ENCODE results near the gene COL9A3.

Gene COL9A3

GRCh38 chr20:62796699-62797491, 20.0 kb upstream of the COL9A3 start:
- no peak for DNase-seq (ENCODE audit: low read depth in 2 of 2)

DNA sequence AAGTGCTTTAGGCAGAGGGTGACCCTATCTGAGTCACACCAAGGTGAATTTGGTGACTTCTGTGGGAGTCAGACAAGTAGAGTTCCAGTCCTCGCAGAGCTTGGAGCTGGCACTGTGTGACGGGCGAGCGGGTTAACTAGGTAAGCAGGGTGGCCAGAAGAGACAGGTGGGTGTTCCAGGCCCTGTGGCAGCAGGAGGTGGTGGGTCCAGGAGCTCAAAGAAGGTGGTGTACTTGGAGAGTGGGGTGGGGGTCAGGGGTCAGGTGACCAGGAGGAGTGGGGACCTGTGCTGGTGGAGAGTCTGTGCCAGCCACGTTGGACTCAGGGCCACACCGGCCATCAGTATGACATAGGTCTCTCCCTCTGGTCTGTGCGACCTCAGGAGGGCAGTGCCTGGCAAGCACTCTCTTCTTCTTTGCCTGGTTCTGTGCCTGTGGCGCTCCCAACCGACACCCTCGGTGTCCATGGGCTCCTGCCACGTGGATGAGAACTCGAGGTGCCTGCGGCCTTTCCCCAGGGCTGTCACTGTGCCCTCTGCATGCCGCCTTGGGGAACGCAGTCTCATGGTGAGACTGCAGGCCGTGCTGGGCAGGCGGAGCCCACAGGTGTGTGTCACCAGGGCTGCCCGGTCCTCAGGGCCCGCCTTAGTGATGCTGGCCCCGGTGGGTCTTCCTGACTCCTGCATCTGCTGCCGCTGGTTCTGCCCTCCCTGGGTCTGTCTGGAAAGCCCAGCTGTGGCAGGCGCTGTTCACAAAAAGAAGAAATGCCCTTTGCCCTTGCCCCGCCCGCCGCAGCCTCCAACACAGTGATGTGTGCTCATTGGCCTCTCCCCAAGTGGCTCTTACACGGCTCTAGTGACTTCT, 18.9 kb upstream of the COL9A3 start:
- no peak for DNase-seq (ENCODE audit: low read depth in 2 of 2)

DNA sequence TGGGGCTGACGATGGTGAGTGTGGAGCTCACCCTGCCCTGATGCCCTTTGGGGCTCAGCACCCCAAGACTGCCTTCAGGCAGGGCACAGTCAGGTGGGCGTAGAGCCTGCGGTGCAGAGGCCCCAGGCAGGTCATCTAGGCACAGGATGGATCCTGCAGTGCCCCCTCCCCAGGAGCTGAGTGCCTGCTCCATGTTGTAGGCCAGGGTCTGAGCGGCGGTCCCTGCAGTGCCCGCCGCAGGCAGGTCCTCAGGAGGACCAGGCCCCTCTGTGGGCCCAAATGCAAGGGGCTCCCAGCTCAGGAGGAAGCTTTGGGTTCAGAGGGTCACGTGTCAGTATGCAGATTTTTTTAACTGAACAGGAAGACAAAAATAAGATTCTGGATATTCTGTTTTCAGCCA, 17.8 kb upstream of the COL9A3 start:
- no peak for DNase-seq (ENCODE audit: low read depth in 2 of 2)

DNA sequence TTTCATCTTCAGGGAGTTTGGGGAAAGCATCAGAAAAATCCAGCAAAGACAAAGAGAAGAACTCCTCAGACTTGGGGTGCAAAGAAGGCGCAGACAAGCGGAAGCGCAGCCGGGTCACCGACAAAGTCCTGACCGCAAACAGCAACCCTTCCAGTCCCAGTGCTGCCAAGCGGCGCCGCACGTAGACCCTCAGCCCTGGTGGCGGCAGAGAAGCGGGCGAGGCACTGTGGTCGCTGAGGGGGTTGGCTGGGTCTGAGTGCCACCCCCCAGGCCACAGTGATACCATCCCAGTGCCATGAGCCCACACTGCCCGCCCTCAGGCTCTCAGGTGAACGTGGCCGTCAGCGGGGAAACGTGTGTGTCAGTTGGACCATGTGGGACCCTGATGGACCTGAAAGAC, 17.4 kb upstream of the COL9A3 start:
- DNase-seq (ENCODE audit: low read depth in 2 of 2) = no peak

GRCh38 chr20:62799873-62800272, 17.0 kb upstream of the COL9A3 start:
- DNase-seq (ENCODE audit: low read depth in 2 of 2) = no peak

- DNase-seq (ENCODE audit: low read depth in 2 of 2) = no peak
Measured at GRCh38 chr20:62800314-62801259, 16.3 kb upstream of the COL9A3 start.

- no peak for DNase-seq (ENCODE audit: low read depth in 2 of 2)
Measured at GRCh38 chr20:62801284-62802010, 15.4 kb upstream of the COL9A3 start.

DNA sequence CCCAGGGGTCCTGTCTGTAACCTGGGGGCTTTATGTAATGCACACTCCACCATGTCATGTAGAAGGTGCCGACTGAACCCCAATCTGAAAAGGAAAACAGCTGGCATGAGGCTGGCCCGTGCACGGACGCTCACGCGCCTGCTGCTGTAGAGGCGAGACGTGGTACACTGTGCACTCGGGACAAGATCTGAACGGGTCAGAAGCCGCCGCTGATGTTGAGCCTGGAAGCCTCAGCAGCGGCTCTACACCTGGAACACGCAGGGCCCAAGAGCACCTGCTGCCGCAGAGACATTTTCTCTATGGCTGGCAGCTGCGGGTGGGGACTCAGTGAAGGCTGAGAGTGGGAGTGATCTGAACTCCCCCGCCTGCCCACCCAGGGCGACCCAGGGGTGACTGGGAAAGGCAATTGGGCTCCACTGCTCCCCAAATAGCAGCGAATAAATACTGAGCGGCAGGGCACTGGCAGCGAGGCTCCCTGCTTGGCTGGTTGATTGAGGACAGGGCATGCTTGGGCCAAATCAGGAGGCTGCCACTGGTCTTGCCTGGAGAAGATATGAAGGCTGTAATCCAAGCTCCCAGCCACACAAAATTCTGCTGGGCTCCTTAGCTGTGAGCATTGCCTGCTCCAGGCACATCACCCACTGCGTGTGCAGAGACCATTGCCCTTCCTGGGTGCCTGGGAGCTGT, 14.7 kb upstream of the COL9A3 start:
- no peak for DNase-seq (ENCODE audit: low read depth in 2 of 2)

DNA sequence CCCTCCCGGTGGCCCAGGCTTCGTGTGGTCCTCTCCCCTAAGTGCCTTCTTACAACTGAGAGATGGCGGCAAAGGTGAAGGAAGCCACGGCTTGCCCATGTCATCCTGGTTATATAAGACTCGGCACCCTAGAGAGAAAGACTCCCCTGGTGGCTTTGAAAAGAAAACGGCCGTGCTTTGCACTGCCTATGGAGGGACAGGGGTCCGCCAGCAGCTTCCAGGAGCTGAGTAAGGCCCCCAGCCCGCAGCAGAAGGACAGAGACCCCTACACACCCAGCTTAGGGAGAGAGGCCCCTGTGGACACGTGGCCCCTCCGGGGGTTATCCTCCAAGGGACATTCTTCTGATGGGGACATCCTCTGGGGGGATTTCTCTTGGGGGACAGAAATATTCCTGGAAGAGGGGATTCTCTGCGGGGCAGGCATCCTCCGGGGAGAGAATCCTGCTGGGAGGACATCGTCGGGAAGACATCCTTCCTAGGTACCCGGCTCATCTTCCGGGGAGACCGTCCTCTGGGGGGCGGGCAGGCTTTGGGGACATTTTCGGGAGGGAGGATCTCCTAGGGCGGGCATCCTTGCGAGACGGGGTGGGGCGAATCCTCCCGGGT, 12.7 kb upstream of the COL9A3 start:
- no peak for DNase-seq (ENCODE audit: low read depth in 2 of 2)

GRCh38 chr20:62804627-62805154, 12.2 kb upstream of the COL9A3 start, which contains the start of gene OGFR:
TSS of gene OGFR (plus strand) at chr20:62804835. CDS start at chr20:62804860, 25 bp downstream.
- peak; percentile 57 to 62 for DNase-seq (ENCODE audit: low read depth in 2 of 2)

GRCh38 chr20:62805155-62805710, 11.6 kb upstream of the COL9A3 start:
- peak in 1 of 2 donors; percentile 32 for DNase-seq (ENCODE audit: low read depth in 2 of 2)

DNA sequence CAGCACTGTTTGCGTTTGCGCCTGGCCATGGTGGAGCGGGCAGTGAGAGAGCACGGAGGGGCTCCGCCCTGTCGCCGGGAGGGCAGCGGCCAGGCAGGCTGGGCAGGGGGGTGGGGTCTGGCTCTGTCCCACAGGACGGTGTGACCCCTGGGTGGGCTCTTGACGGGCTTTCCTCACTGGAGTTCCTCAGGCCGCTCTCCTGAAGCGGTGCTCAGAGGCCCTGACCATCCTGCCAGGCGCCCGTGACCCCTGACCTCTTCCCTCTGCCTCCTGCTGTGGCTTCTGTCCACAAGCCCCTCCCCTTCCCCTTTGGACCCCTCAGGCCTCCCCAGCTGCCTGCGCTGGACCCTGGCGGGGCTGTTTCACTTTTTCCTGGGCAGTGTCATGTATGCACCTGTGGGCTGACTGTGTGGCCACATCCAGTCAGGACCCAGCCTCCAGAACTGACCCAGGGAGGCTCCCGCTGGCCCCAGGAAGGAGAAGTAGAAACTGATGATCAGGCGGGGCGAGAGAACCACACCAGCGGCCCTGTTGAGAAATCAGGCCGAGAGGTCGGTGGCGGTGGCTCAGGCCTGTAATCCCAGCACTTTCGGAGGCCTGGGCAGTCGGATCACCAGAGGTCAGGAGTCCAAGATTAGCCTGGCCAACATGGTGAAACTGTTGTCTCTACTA, 11.0 kb upstream of the COL9A3 start:
- no peak for DNase-seq (ENCODE audit: low read depth in 2 of 2)

DNA sequence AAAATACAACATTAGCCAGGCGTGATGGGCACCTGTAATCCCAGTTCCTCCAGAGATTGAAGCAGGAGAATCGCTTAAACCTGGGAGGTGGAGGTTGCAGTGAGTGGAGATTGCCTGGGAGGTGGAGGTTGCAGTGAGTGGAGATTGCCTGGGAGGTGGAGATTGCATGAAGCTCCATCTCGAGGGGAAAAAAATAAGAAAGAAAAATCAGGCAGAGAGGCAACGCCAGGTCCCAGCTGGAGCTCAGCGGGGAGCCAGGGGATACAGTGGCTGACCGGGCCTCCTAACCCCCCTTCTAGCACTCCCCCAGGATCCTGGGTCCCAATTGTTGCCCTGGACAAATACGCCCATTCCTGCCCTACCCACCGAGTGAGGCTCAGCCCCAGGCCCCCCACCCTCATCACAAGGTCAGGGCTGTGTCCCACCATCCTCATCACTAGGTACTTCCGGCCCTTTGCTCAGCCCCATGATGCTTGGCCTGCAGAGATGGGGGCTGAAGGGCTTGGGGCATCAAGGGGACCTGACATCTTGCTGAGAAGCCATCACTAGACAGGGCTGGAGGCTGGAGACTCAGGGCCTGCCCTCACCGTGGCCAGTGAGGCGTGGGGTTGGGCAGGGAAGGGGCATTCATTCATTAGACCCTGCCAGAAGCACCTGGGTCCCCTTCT, 10.3 kb upstream of the COL9A3 start:
- no peak for DNase-seq (ENCODE audit: low read depth in 2 of 2)

DNA sequence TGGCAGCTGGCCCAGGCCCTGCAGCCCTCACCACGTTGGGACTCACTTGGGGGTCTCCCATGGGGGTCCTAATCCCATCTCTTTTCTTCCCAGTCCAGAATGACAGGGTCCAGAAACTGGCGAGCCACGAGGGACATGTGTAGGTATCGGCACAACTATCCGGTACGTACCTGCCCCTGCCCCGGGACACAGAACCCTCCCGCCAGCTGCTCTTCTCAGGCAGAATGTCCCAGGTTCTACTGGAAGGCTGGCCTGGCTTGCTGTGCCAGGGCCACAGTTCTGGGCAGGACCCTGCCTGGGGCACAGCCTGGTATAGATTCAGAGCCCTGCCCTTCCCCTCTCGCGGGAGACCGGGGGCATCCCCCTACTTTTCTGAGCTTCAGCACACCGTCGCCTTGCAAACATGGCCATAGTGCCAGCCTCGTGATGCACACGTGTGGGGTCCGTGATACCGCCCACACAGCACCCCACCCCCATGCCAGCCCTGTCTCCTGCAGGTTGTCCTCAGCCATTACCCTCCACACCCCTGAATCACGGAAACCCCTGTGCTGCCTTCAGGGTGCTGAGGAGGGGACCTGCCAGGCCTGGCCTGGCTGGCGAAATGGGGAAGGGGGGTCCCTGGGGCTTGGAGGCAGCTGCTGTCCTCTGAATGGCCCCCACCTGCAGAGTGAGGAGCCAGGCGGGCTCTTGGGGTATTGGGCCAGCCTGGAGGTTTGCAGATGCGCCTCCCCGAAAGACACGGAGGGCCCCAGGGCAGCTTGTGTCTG, 9.2 kb upstream of the COL9A3 start:
- DNase-seq (ENCODE audit: low read depth in 2 of 2) = no peak

DNA sequence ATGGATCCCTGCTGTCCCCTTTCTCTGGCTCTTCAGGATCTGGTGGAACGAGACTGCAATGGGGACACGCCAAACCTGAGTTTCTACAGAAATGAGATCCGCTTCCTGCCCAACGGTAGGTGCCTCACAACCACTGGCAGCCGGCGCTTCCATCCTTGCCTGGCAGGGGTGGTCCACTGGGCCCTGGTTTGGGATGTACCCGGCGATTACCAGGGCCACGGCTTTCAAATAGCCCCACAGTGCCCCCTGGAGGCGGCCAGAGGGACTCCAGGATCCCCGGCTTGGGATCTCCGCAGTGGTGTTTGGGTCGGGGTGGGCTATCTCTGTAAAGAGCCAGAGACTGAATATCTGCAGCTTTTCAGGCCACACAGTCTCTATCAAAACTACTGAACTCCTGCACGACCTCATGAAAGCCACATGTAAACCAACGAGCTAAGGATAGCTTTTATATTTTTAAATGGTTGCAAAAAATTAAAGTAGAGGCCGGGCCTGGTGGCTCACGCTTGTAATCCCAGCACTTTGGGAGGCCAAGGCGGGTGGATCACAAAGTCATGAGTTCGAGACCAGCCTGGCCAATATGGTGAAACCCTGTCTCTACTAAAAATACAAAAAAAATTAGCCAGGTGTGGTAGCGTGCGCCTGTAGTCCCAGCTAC, 8.5 kb upstream of the COL9A3 start:
- peak in 1 of 2 donors; percentile 46 for DNase-seq (ENCODE audit: low read depth in 2 of 2)

- DNase-seq (ENCODE audit: low read depth in 2 of 2) = no peak
Measured at GRCh38 chr20:62809530-62810428, 7.1 kb upstream of the COL9A3 start.

All from activated CD8-positive, alpha-beta memory T cell treated with anti-CD3 and anti-CD28 coated beads for 4 hours (primary cell).